ENCODE measurements around the gene COX6B2.
"Not testable (repeated sequence)": the region's sequence is repeated elsewhere in the genome, so short reads cannot be mapped to it uniquely, and the experiment has no call there.

COX6B2 gene, protein sequence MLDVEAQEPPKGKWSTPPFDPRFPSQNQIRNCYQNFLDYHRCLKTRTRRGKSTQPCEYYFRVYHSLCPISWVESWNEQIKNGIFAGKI

DNA sequence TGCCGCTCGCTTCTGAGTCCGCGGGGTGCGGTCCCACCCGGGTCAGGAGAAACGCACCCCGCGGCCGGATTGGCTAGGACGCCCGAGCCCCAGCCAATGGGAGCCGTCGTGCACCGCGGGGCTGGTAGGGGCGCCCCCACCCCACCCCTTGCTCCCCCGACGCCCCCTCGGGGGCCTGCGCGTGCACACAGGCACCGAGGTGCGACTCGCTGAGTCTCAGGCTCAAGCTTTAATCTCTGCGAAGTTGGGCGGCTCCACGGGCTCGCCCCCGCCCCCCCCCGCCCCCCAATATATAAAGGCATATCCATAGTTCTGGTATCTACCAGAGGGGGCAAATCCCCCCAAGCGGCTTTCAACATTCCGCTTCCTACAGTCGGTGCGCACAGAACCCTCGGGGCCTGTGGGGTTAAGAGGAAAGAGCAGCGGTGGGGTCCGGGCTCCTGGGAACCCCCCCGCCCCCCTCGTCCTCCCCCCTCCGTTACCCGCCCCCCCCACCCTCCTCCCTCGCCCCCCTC lies at the start of gene COX6B2:
COX6B2 (minus strand) TSS at position 22 of the 515 bp plus-strand sequence. CDS start 198 bp downstream, outside the sequence.
- DNase-seq (ENCODE audit: low read depth in 2 of 2): no peak

DNA sequence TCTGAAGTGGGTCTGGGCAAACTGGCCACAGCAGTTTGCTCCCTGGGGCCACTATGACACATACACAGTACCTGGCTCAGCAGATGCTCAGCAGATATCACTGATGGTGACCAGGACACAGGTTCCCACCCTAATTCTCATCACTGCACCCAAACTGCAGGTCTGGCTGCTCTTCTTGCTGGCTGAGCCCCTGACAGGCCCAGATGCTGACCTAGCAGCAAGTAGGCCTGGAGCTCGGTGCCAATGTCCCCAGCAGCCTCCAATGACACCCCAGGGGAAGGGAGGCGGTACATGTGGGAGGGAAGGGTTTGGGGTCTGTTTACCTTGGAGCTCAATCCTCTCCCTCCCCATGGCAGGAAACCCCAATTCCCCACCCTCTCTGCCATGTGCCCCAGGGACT lies 48.0 kb upstream of the COX6B2 start:
- no peak for DNase-seq (ENCODE audit: low read depth in 2 of 2)

DNA sequence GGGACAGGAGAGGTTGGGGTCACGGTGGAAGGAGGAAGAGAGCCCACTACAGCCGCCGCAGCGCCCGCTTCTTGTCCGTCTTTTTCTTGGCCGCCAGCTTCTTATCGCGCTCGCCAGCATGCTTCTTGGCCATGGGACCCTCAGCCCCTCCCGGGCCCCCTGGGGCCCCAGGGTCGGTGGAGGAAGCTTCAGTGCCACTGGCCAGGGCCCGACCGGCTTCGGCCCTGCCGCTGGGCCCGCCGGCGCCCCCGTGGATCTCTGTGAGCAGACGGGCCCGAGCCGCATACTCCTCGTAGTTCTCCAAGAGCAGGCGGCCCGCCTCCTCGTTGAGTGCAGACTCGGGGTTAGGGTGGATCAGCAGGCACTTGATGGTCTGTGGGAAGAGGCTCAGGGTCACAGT lies 46.9 kb upstream of the COX6B2 start:
- DNase-seq (ENCODE audit: low read depth in 2 of 2): not testable (repeated sequence)

DNA sequence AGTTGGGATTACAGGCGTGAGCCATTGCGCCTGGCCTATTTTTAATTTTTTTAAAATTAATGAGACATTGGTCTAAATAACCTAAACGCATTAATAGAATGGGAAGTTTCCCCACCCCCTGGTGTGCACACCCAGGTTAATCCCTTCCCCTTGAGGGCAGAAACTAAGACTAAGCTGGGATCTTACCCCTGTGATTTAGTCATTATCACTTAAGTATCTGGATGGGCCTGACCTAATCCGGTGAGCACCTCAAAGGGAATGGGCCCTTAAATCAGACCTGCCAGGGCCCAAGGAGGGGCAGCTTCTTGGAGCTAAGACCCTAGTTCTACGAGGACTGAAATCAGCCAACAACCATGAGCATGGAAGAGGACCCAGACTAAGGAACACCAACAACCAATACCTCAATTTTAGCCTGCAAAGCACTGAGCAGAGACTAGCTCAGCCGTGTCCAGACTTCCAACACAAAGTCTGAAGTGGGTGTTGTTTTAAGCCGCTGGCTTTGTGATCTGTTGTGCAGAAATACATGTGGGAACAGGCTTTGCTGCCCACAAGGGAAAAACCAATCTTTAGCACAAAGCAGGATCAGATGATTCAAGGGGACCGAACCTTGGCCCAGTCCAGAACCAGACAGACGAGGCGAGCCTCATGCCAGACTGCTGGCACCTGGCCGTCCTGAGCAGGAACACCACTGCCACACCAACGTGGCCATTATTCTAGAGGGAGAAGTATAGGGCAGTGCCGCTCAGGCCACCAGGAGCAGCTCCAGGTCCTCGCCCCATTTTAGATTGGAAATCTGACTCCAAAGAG lies 46.0 kb upstream of the COX6B2 start:
- DNase-seq (ENCODE audit: low read depth in 2 of 2): no peak

DNA sequence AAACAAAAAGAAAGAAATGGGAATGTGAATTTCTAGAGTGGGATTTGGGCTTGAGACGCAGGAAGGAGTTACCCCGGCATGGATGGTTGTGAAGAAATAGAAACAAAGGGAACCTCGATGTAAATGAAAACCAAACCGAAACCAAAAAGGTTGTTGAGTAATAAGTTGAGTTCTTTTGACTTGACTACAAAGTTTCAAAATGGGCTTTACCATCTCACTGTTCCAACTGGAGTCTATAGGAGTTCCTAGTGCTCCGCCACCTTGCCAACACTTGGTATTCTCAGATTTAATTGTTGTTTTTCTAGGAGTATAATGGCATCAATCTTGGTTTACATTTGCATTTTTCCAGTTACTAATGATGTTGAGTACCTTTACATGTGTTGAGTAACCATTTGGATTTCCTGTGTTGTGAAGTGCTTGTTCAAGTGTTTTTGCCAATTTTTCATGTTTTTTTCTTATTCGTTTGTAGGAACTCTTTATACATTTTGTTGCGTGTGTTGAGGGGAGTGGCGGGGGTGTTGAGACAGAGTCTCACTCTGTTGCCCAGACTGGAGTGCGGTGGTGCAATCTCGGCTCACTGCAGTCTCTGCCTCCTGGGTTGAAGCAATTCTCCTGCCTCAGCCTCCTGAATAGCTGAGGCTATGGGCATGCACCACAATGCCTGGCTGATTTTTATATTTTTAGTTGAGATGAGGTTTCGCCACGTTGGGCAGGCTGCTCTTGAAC lies 43.8 kb upstream of the COX6B2 start:
- no peak for DNase-seq (ENCODE audit: low read depth in 2 of 2)

DNA sequence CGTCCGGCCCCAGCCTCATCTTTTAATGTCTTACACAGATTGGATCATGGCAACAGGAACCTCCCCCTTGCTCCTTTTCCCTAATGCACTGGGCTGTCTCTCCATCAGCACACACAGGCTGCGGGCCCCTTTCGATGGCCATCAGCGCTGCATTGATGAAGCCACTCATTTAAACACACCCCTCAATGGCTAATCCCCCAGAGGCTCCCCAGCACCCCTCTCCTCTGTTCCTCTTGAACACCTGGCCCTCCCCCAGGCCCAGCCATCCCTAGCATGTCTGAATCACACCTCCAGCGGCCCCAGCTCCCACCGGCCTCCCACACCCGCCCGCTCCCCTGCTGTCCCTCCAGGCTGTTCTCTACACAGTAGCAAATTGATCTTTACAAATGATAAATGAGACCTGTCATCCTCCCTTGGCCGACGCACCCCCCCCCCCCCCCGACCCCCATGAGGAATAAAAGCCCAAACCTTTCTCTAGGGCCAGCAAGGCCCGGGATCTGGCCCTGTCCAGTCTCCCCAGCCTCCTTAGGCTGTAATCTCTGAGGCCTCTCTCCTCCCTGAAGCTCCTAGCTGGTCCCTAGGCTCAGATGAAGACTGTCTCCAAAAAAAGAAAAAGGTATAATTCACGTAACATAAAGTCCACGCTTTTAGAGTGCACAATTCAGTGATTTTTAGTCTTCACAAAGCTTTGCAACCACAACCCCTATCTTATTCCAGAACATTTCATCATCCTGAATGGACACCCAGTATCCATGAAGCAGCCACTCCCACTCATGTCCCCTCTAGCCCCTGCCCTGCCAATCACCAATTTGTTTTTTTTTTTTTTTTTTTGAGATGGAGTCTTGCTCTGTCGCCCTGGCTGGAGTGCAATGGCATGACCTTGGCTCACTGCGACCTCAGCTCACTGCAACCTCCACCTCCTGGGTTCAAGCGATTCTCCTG lies 38.6 kb upstream of the COX6B2 start:
- no peak for DNase-seq (ENCODE audit: low read depth in 2 of 2)

DNA sequence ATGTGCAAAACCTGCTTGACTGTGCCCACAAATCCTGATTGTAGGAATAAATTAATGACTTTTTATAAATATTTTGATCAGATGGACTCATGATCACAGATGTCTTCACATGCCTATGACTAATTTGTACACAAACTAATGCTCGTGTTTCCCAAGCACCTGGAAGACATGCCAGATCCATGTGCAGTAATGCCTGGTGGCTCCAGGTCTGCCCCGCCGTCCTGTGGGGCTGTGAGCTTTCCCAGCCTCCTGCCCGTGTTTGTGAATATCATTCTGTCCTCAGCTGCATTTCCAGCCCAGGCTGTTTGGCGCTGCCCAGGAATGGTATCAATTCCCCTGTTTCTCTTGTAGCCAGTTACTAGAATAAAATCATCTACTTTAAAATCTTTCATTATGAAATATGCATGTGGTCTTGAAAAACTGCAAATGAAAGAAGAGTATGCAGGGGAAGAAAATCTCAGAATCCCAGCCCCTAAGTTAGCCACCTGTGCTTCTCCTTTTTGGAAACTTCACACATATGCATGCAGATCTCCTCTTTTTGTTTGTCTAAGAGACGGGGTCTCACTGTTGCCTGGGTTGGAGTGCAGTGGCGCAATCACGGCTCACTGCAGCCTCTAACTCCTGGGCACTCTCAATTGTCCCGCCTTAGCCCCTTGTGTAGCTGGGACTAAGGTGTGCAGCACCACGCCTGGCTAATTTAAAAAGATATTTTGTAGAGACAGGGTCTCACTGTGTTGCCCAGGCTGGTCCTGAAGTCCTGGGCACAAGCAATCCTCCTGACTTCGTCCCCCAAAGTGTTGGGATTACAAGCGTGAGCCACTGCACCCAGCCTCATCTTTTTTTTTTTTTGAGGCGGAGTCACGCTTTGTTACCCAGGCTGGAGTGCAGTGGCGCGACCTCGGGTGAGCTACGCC lies 37.4 kb upstream of the COX6B2 start:
- no peak for DNase-seq (ENCODE audit: low read depth in 2 of 2)

DNA sequence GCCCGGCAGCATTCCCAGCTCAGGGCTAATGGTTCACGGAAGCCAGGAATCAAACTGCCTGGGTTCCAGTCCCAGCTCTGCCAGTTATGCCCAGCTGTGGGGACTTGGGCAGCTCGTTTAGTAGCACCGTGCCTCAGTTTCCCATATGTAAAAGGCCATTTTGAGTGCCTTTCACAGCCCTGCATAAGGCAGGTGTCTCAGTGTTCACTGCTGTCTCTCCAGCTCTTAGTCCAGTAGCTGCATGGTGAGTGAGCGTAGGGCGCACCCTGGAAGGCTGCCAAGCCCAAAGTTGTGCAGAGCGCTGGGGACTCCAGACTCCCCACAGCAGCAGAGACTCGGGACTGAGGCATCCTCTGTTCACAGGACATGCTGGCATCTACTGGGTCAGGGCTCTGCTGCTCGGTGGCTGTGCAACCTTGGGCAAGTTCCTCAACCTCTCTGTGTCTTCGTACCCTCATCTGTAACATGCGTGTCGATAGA lies 36.7 kb upstream of the COX6B2 start:
- DNase-seq (ENCODE audit: low read depth in 2 of 2): no peak

DNA sequence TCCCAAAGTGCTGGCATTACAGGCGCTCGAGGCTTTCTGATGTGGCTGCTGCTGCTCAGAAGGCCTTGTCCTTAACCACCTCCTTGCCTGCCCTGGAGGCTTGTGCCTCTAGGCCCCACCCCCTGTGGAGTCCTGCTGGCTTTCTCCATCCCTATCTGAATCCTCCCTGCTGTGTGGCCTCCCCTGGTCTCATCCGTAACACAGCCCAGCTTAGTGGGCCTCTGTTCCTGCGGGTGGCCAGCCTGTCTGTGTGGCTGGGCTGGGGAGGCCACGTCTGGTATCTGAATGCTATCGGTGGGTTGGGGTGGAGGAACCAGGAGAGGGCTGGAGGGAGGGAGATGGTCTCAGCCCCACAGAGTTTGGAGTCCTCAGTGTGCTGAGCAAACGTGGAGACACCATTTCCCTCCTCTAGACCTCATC lies 36.0 kb upstream of the COX6B2 start:
- DNase-seq (ENCODE audit: low read depth in 2 of 2): no peak

DNA sequence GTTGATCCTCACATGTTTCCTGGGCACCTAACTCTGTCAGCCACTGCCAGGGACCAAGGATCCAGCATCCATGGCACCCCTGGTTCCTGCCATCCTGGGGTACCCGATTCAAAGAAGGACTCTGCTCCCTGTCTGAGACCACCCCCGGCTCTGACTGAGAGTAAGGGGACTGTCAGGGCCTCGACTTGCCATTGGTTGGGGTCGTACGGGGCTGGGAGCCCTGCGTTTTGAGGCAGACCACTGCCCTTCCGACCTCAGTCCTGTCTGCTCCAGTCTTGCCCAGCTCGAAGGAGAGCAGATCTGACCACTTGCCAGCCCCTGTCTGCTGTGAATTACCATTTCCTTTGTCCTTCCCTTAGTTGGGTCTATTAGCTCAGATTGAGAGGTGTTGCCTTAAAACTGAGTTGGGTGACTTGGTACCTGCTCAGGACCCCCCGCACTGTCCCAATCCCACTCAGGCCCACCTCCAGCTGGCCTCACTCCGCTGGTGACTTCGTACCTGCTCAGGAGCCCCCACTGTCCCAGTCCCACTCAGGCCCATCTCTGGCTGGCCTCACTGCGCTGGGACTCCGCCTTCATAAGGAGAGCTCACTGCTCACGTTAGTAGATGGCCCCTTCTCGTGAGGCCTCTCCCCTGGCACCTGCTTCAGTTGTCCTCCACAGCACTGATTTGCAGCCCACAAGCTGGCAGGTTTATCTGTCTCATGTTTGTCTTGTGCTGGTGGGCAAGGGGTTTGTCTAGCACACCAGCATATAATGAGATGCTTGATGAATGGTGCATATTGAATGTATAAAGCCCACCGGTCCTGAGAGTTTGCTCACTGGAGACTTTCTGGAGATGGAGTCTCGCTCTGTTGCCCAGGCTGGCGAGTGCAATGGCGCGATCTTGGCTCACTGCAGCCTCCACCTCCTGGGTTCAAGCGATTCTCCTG lies 35.1 kb upstream of the COX6B2 start:
- no peak for DNase-seq (ENCODE audit: low read depth in 2 of 2)

DNA sequence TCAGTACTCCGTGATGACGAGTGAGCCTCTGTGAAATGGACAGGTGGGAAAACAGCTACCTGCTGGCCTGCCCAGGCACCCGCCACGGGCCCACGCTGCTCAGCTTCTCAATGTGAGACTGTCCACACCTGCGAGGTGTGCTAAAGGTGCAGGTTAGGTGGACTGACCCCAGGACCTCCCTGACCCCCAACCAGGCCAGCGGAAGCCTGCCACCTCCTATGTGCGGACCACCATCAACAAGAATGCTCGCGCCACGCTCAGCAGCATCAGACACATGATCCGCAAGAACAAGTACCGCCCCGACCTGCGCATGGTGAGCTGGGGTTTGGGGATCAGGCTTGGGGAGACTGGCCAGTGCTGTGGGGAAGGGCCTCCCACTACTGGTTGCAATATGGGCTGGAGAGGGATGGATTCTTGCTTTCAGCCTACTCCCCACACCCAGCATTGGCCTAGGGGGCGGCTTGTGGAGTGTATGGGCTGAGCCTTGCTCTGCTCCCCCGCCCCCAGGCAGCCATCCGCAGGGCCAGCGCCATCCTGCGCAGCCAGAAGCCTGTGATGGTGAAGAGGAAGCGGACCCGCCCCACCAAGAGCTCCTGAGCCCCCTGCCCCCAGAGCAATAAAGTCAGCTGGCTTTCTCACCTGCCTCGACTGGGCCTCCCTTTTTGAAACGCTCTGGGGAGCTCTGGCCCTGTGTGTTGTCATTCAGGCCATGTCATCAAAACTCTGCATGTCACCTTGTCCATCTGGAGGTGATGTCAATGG lies 33.4 kb upstream of the COX6B2 start:
- no peak for DNase-seq (ENCODE audit: low read depth in 2 of 2)

DNA sequence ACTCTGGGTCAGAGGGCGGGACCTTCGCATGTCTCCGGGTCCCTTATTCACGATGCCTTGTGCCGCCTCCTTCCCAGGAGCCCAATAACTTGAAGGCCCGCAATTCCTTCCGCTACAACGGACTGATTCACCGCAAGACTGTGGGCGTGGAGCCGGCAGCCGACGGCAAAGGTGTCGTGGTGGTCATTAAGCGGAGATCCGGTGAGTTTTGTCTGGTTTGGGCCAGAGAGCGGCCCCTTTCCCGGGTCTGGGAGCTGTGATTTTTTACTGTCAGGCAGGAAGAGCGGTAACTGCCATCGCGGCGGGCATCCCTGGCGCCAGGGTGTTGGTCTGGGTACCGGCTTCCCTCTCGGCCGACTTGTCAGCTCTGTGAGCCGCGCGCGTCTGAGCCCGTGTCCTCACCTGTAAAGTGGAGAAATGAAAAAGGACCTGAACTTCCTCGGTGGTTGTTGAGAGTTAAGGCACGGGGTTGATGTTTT lies 32.0 kb upstream of the COX6B2 start:
- no peak for DNase-seq (ENCODE audit: low read depth in 2 of 2)

DNA sequence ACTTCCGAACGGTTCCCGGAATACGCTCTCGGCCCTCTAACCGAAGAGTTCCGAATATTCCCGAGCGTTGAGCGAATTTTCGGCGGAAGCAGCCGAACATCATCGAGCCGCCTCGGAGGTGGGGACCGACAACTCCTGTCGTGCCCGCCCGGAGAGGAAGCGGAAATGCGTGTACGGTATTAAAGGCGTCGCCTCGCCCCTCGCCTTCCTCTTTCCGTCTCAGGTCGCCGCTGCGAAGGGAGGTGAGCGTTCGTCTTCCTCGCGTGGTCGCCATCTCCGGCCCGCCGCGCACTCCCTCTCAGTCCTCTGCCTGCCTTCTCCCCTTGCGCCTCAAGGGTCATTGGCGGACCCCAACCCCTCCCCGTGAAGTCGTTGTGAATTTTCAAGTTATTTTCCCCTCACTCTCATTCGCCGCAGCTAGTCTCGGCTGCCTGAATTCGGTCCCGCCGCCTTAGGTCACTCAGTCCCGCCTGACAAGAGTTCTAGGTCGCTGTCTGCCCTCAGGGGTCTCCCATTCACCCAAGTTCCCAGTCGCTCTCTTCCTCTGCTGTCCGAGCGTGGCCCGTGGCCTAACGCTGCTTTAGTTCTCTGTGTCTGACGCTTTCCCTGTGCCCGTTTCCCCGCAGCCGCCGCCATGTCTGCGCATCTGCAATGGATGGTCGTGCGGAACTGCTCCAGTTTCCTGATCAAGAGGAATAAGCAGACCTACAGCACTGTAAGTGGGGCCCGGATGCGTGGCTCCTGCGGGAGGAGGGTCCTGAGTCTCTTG lies 31.4 kb upstream of the COX6B2 start, which contains the start of gene RPL28:
RPL28 (plus strand) TSS at position 209 of the 769 bp plus-strand sequence; CDS start at position 635, 426 bp downstream.
- DNase-seq (ENCODE audit: low read depth in 2 of 2): peak; percentile 96 to 97

DNA sequence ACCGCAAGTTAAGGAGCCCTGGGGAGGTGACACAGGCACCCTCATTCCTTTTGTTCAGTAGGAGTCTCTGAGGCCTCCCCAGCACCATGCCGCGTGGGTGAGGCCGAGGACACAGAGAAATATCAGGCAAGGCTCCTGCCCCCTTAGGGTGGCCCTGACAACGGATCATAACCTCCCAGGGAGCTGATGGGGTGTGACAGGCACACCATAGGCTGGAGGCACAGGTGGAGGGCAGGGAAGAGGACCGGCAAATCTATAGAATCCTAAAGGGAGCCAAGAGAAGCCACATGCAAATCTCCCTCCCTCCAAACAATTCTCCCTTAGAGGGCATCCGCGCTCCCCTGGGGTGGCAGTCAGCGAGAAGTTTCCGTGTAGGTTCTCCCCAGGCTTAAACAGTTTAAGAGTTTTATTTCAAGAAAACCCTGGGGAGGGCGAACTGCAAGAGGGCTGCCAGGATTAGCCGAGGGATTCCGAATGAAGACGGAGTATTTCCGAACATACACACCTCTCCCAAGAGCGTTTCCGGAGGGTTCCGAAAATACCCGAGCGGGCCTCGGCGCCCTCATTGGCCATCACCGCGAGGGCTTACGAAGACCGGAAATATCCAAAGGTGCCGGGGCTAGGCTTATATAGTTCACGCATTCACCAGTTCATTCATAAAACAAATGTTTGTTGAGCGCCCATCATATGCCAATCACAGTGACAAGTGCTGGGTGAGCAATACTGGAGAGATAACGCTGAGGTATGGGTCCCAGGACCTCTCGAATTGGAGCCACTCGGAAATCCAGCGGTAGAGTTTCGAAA lies 30.6 kb upstream of the COX6B2 start:
- peak; percentile 89 to 97 for DNase-seq (ENCODE audit: low read depth in 2 of 2)

DNA sequence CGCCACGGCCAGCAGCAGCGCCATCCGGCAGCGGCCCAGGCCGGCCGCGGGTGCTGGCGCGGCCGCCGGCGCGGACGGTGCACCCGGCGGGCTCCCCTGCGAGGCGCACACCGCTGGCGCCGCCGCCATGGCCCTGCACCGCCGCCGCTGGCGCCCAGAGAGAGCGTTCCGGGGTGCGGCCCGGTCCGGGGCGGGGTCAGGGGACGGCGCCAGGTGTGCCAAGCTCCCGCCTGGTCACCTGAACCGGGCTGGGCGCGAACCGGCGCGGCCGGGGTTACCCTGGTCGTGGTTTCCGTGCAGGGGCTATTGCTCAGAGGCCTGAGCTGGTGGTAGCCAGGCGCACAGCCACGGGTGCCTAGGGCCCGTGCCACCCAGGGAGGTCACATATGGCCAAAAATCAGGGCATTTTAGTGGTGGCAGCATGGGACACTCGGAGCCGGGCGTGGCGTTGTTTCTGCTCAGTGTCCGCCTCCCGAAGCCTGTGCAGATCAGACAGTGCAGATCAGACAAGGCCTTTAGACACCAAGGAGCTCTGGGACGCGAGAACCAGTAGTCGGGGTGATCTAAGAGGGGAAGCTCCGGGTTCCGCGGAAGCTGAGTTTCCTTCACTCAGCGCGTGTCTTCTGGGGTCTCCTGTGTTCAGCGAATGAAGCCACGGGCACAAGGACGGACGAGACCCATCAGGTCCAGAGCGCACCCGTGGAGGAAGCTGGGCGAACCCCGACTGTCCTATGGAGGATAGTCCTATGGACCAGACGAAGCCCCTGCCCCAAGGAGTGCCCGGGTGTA lies 29.8 kb upstream of the COX6B2 start, which contains the start of gene TMEM238:
TMEM238 (minus strand) TSS at position 162 of the 789 bp plus-strand sequence; CDS start at position 129, 33 bp downstream.
- no peak for DNase-seq (ENCODE audit: low read depth in 2 of 2)
